ENCODE measurements around the gene SIRT5. TPM values are rescaled to one million over a fixed set of nuclear protein-coding genes. Genes with fewer than 3 reads are reported as not detected.

SIRT5 gene
- total RNA-seq, 2 donors from 2014 or later = 10.2 to 11.2 TPM

DNA sequence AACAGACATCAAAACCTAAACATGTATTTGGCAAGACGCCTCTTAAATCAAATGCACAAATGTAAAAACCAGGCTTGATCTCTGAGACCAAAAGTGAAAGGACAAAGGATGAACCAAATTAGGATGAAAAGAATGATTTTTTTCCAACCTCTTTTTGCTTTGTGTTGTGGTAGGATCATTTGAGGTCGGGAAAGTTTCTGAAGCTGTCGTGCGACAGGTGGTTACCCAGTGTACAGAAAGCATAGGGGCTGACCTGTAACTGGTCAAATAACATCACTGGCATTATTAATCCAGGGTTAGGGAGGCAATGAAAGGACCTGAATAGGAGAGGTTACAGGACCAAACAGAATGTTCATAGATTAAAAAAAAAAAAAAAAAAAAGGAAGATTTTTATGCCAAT, 22.7 kb downstream of the SIRT5 start:
- Histone ChIP-seq H3K27me3 (no peaks in the 10 kb centered on the region), H3K9me3 (no peaks in the 10 kb centered on the region), H3K4me3 (no peak overlapping the region), H3K36me3 (replicated peaks in 1 of 2; ENCODE audit: insufficient read depth in 1 of 2, low read depth in 2 of 2) (peaks cover 0 to 2% of the 10 kb centered on the region in 2 donors), H3K4me1 (peaks cover 5% of the 10 kb centered on the region), H3K27ac (no peak overlapping the region)
- WGBS, 2 donors = 94% methylated on average over 4 of the region's 4 CpGs
- ATAC-seq = no peak
- intact Hi-C loops (cut with DNase I) = no loop called here
- DNase-seq = no peak
- TF ChIP-seq, protein P1, sequence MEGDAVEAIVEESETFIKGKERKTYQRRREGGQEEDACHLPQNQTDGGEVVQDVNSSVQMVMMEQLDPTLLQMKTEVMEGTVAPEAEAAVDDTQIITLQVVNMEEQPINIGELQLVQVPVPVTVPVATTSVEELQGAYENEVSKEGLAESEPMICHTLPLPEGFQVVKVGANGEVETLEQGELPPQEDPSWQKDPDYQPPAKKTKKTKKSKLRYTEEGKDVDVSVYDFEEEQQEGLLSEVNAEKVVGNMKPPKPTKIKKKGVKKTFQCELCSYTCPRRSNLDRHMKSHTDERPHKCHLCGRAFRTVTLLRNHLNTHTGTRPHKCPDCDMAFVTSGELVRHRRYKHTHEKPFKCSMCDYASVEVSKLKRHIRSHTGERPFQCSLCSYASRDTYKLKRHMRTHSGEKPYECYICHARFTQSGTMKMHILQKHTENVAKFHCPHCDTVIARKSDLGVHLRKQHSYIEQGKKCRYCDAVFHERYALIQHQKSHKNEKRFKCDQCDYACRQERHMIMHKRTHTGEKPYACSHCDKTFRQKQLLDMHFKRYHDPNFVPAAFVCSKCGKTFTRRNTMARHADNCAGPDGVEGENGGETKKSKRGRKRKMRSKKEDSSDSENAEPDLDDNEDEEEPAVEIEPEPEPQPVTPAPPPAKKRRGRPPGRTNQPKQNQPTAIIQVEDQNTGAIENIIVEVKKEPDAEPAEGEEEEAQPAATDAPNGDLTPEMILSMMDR (IDR thresholded peaks at IDR 0.05) = no peak
- TF ChIP-seq POLR2A (IDR thresholded peaks at IDR 0.05) = no peak

DNA sequence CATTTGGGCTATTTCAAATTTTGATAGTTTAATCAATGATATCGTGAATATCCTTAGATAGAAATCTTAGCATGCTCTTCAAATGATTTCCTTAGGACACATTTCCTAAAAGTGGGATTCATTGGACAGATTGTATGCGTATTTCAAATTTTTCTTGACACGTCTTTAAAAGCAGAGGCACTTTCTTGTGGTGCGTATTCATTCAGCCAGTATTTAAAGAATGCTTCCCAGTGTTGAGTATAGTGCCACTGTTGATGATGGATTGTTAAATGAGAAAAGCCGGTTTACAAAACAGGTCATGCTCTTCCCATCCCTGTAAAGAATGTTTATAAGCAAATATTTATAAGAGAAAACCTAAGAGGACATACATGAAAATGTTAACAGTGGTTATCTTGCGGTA, 25.6 kb downstream of the SIRT5 start:
- Histone ChIP-seq H3K4me1 (peaks cover under 1% of the 10 kb centered on the region), H3K9me3 (no peaks in the 10 kb centered on the region), H3K4me3 (no peak overlapping the region), H3K36me3 (replicated peaks in 1 of 2; ENCODE audit: insufficient read depth in 1 of 2, low read depth in 2 of 2) (peaks cover 0 to 2% of the 10 kb centered on the region in 2 donors), H3K27me3 (no peaks in the 10 kb centered on the region), H3K27ac (no peak overlapping the region)
- intact Hi-C loops (cut with DNase I) = no loop called here
- no peak for TF ChIP-seq POLR2A (IDR thresholded peaks at IDR 0.05)
- TF ChIP-seq, protein P1 (IDR thresholded peaks at IDR 0.05) = no peak
- DNase-seq = no peak
- no peak for ATAC-seq
- 93 to 94% methylated on average over 6 of the region's 6 CpGs for WGBS, 2 donors

DNA sequence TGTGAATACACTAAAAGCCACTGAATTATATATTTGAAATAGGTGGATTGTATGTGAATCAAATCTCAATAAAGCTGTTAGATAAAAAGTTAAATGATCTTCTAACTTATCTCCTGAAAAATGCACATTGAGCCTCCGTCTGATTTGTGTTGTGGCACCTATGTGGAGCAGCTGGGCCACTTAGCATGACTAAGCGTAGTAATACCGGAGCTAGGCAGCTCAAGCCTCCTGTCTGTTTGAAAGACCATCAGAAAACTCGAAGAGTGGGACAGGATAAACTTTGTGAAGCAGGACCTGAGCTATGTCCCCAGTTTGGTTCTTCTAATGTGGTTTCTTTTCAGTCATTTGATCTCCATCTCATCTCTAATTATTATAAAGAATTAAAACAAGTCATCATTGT, 29.7 kb downstream of the SIRT5 start:
- no peak for DNase-seq
- Histone ChIP-seq H3K27me3 (no peaks in the 10 kb centered on the region), H3K9me3 (no peaks in the 10 kb centered on the region), H3K4me1 (no peaks in the 10 kb centered on the region), H3K4me3 (no peak overlapping the region), H3K36me3 (replicated peaks in 1 of 2; ENCODE audit: insufficient read depth in 1 of 2, low read depth in 2 of 2) (peaks cover 0 to 2% of the 10 kb centered on the region in 2 donors), H3K27ac (no peak overlapping the region)
- no peak for TF ChIP-seq POLR2A (IDR thresholded peaks at IDR 0.05)
- TF ChIP-seq, protein P1 (IDR thresholded peaks at IDR 0.05) = no peak
- intact Hi-C loops (cut with DNase I) = no loop called here
- WGBS, 2 donors = 74 to 81% methylated on average over 4 of the region's 4 CpGs
- ATAC-seq = no peak

DNA sequence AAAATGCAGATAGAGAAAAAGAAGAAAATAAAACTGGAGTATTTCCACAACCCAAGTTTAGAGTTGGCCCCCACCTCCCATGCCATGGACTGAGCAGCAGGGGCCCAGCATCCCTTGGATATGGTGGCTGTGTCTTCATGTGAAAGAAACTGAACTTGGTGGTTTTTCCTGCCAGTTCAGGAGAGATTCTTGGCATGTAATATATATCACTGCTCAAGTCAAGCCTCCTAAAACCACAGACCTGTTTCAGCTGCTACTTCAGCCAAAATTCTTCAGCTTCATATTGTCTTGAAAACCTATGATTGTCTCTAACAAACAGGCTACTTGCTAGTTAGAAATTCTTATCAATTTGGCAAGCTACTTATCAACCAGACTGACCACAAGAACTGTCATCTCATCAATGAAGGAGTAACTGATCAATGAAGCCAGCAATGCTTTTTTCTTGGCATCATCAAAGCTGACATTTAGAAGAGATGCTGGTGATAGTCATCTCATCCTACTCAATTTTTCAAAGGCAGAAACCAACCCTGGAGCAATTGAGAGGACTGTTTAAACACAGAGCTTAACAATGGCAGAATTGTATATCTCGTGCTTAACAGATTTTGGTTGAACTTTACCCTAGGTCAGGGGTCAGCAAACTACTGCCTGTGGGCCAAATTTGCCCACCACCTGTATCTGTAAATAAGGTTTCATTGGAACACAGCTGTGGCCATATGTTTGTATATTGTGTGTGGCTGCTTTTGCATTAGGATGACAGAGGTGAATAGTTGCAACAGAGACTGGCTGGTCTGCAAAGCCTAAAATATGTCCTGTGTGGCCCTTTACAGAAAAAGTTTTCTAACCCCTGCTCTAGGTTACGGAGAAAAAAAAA, 30.4 kb downstream of the SIRT5 start:
- H3K9me3 ChIP-seq = no peaks in the 10 kb centered on the region
- no peaks in the 10 kb centered on the region for H3K4me1 ChIP-seq
- no peak overlapping the region for H3K27ac ChIP-seq
- 66 to 100% methylated on average over 1 to 2 of the region's 2 CpGs for WGBS, 2 donors
- TF ChIP-seq, protein P1 (IDR thresholded peaks at IDR 0.05) = no peak
- no peak for TF ChIP-seq POLR2A (IDR thresholded peaks at IDR 0.05)
- H3K27me3 ChIP-seq = no peaks in the 10 kb centered on the region
- intact Hi-C loops (cut with DNase I) = no loop called here
- peaks cover 0 to 2% of the 10 kb centered on the region in 2 donors for H3K36me3 ChIP-seq (replicated peaks in 1 of 2; ENCODE audit: insufficient read depth in 1 of 2, low read depth in 2 of 2)
- ATAC-seq = no peak
- no peak for DNase-seq
- H3K4me3 ChIP-seq = no peak overlapping the region

DNA sequence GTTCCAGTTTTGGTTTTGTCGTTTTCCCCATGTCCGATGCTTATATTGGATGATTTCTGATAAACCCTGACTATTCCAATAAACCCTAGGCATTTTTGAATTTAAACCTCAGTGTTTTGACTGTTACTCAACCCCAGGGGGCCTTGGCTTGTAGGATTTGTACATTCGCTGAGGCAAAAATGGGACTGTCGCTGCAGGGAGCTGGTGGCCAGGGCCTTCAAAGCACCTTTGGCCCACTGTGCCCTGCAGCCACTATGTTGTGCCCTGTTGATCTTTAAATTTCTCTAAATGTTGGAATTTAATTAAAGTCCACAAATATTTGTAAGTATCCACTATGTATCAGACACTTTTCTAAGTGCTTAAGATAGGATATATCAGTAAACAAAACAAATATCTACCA, 31.2 kb downstream of the SIRT5 start:
- no peaks in the 10 kb centered on the region for H3K9me3 ChIP-seq
- no peak overlapping the region for H3K4me3 ChIP-seq
- no peak overlapping the region for H3K27ac ChIP-seq
- H3K27me3 ChIP-seq = no peaks in the 10 kb centered on the region
- DNase-seq = no peak
- ATAC-seq = no peak
- TF ChIP-seq POLR2A (IDR thresholded peaks at IDR 0.05) = no peak
- TF ChIP-seq, protein P1 (IDR thresholded peaks at IDR 0.05) = no peak
- no peaks in the 10 kb centered on the region for H3K4me1 ChIP-seq
- WGBS, 2 donors = 87 to 89% methylated on average over 4 of the region's 4 CpGs
- H3K36me3 ChIP-seq (replicated peaks in 1 of 2; ENCODE audit: insufficient read depth in 1 of 2, low read depth in 2 of 2) = peaks cover 0 to 1% of the 10 kb centered on the region in 2 donors
- intact Hi-C loops (cut with DNase I) = no loop called here

Data from body of pancreas (tissue), 4 donors.